Esophagus muscularis mucosa (tissue), 3 donors: ENCODE results near the gene KASH5.
A peak's percentile ranks its signal among the peaks of the same experiment; 100 is the strongest.

Source experiments
- POLR2A ChIP-seq: fragments of 450-650 bp; IDR thresholded peaks from one replicate; pipeline ENCODE4 v1.6.1; 2017; ENCODE audit warnings: antibody characterized with exemption, moderate library complexity, mild to moderate bottlenecking, low read depth
- TF ChIP-seq, protein P1 (sequence below), 3 experiments: fragments of 200-600 bp in 2 of 3; fragments of 450-650 bp in 1 of 3; sonication (generic) in 2 of 3; IDR thresholded peaks; one replicate each; pipeline ENCODE4 v1.5.1; 2017 to 2019; ENCODE audit warnings: antibody characterized with exemption in 3 of 3, mild to moderate bottlenecking in 2 of 3, moderate library complexity in 1 of 3

- TF ChIP-seq POLR2A, result peak; percentile 48
- TF ChIP-seq, protein P1, sequence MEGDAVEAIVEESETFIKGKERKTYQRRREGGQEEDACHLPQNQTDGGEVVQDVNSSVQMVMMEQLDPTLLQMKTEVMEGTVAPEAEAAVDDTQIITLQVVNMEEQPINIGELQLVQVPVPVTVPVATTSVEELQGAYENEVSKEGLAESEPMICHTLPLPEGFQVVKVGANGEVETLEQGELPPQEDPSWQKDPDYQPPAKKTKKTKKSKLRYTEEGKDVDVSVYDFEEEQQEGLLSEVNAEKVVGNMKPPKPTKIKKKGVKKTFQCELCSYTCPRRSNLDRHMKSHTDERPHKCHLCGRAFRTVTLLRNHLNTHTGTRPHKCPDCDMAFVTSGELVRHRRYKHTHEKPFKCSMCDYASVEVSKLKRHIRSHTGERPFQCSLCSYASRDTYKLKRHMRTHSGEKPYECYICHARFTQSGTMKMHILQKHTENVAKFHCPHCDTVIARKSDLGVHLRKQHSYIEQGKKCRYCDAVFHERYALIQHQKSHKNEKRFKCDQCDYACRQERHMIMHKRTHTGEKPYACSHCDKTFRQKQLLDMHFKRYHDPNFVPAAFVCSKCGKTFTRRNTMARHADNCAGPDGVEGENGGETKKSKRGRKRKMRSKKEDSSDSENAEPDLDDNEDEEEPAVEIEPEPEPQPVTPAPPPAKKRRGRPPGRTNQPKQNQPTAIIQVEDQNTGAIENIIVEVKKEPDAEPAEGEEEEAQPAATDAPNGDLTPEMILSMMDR (IDR thresholded peaks at IDR 0.05), result peak; percentile 16 to 33 (median 22)
Observed at GRCh38 chr19:49363268-49364082, 24.6 kb upstream of the KASH5 start, which contains the start of gene DKKL1.
